ENCODE results near the gene UCK1. TPM values are rescaled to one million over a fixed set of nuclear protein-coding genes. Genes with fewer than 3 reads are reported as not detected.

Gene UCK1
- total RNA-seq, 3 donors from 2014 or later (not counting 1 experiment from before 2014, with no cell fraction given) = 29.9 to 35.2 (median 30.2) TPM

DNA sequence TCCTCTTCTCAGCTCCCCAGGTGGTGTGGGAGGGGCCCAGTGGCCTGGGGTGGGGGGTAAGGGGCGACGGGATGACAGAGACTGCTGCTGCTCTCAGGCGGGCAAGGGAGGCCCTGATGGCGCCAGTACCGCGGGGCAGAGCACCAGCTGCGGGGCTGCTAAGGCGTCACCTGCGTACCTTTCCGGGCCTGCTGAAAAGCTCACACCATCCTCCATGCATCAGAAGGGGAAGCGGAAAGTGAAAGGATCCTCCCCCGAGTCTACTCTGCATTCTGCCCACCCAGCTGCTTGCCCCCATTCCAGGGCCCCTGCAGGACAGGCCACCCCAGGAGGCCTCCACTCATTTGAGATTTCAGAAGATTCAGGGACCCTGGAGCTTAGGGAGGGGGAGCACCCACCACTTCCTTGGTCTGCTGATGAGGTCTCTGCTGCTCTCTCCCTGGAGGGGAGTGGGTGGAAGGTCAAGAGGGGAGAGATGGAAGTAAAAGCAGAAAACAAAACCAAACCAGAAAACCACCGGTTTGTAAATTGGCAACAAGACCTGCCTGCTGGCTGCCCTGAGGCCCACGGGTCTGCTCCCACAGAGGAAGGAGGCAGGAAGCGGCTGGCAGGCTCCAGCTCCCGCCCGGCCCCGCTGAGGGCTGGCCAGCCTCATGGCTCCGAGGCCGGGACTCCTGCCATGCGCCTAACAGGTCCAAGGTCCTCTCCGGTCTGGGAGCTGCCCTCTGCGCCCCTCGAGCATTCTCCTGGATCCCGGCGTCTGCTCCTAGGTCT lies 47.9 kb upstream of the UCK1 start:
- Mint-ChIP-seq H3K27ac (peak overlapping the region; percentile 79 to 83), H3K27me3 (ENCODE audit: low read depth in 2 of 2) (no peaks in the 10 kb centered on the region), H3K9me3 (no peaks in the 10 kb centered on the region), H3K4me3 (peak overlapping the region; percentile 31), H3K36me3 (no peaks in the 10 kb centered on the region), H3K4me1 (peaks cover 15 to 41% of the 10 kb centered on the region in 2 donors)
- H3K27ac ChIP-seq (ENCODE audit: low read length) = peak overlapping the region; percentile 53
- ATAC-seq (peak; percentile 63 to 85 (median 80)), DNase-seq (peak in 1 of 2 donors; percentile 77)
- peaks cover 74% of the 10 kb centered on the region for H3K36me3 ChIP-seq (ENCODE audit: control insufficient read depth, insufficient read depth, low read length)
- H3K27me3 ChIP-seq (ENCODE audit: control insufficient read depth, insufficient read depth, low read length) = no peaks in the 10 kb centered on the region
- TF ChIP-seq, protein P1, sequence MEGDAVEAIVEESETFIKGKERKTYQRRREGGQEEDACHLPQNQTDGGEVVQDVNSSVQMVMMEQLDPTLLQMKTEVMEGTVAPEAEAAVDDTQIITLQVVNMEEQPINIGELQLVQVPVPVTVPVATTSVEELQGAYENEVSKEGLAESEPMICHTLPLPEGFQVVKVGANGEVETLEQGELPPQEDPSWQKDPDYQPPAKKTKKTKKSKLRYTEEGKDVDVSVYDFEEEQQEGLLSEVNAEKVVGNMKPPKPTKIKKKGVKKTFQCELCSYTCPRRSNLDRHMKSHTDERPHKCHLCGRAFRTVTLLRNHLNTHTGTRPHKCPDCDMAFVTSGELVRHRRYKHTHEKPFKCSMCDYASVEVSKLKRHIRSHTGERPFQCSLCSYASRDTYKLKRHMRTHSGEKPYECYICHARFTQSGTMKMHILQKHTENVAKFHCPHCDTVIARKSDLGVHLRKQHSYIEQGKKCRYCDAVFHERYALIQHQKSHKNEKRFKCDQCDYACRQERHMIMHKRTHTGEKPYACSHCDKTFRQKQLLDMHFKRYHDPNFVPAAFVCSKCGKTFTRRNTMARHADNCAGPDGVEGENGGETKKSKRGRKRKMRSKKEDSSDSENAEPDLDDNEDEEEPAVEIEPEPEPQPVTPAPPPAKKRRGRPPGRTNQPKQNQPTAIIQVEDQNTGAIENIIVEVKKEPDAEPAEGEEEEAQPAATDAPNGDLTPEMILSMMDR (IDR thresholded peaks at IDR 0.05) = no peak
- peaks cover 38% of the 10 kb centered on the region for H3K4me1 ChIP-seq (ENCODE audit: control insufficient read depth, insufficient read depth, low read length)
- H3K4me3 ChIP-seq (ENCODE audit: low read length) = no peak overlapping the region
- H3K9me3 ChIP-seq (ENCODE audit: control insufficient read depth, insufficient read depth, low read length) = no peaks in the 10 kb centered on the region
- WGBS (ENCODE audit: insufficient coverage) = 21% methylated on average over 26 of the region's 26 CpGs
- intact Hi-C loops (cut with micrococcal nuclease) = no loop called here

DNA sequence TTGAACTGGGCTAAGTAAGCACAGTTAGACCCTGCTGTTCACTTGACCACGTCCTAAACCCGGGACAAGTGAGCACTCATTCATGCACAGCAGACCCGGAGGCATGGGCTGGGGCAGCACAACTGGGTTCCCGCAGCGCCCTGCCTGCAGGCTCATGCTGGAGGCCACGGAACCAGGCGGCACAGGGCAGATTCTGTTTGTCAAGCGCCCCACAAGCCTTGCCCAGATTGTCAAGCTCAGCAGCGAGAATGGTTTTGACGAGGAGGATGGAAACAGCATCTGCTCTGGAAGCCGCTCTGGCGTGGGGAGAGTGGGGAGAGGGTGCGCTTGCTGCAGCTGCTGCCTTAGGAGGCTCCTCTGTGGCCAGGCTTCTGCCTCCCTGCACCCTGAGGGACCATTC lies 47.0 kb upstream of the UCK1 start:
- Histone ChIP-seq H3K9me3 (ENCODE audit: control insufficient read depth, insufficient read depth, low read length) (no peaks in the 10 kb centered on the region), H3K27ac (ENCODE audit: low read length) (peak overlapping the region; percentile 53), H3K4me1 (ENCODE audit: control insufficient read depth, insufficient read depth, low read length) (peaks cover 29% of the 10 kb centered on the region), H3K27me3 (ENCODE audit: control insufficient read depth, insufficient read depth, low read length) (no peaks in the 10 kb centered on the region), H3K4me3 (ENCODE audit: low read length) (no peak overlapping the region), H3K36me3 (ENCODE audit: control insufficient read depth, insufficient read depth, low read length) (peaks cover 69% of the 10 kb centered on the region)
- intact Hi-C loops (cut with micrococcal nuclease) = no loop called here
- DNase-seq = no peak
- no peak overlapping the region for H3K4me3 Mint-ChIP-seq
- H3K9me3 Mint-ChIP-seq = no peaks in the 10 kb centered on the region
- 85% methylated on average over 13 of the region's 13 CpGs for WGBS (ENCODE audit: insufficient coverage)
- TF ChIP-seq, protein P1 (IDR thresholded peaks at IDR 0.05) = no peak
- peak overlapping the region; percentile 69 to 83 for H3K27ac Mint-ChIP-seq
- H3K36me3 Mint-ChIP-seq = no peaks in the 10 kb centered on the region
- no peaks in the 10 kb centered on the region for H3K27me3 Mint-ChIP-seq (ENCODE audit: low read depth in 2 of 2)
- no peak for ATAC-seq
- H3K4me1 Mint-ChIP-seq = peaks cover 10 to 32% of the 10 kb centered on the region in 2 donors

DNA sequence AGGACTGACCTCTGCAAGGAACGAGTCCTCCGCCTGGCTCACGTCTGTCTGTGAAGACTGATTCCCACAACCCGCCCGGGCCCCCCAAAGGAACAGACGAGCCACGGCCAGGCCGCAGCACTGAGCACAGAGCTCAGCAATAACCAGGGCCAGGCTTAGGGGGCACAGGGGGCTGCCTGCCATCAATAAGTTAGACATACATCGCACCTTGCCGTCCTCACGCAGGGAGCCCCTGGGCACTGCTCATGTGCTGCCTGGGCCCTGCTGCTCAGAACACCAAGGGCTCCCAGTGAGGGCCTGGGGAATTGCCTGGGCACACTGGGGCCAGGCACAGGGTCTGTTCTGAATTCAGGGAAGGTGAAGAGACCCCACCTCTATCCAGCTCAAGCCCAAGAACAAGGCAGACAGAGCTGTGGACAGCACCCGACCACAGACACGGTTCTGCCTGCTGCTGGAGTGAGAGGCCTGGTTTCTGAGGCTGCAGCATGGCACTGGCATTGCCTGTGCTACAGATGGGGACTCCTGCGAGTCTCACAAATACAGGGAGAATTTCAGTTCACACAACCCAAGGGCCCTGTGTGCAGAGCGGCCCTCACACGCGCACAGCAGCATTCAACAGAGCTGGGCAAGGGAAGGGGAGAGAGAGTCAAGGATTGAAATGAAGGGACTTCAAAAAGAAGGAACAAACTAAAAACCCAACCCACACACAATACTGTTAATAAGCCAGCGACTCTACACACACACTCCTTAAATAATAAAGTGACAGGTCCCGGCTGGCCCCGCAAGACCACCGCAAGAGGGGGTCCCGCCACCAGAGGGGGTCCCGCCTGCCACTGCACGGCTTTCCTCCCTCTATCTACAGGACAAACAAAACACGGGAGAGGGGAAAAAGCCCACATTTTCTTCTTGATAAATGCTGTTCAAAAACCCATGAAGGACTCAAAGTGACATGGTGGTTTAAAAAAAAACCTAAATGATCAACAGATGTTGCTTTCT lies 46.2 kb upstream of the UCK1 start:
- TF ChIP-seq, protein P1 (IDR thresholded peaks at IDR 0.05) = no peak
- Histone ChIP-seq H3K4me3 (ENCODE audit: low read length) (no peak overlapping the region), H3K27me3 (ENCODE audit: control insufficient read depth, insufficient read depth, low read length) (no peaks in the 10 kb centered on the region), H3K4me1 (ENCODE audit: control insufficient read depth, insufficient read depth, low read length) (peaks cover 22% of the 10 kb centered on the region), H3K9me3 (ENCODE audit: control insufficient read depth, insufficient read depth, low read length) (no peaks in the 10 kb centered on the region), H3K27ac (ENCODE audit: low read length) (peak overlapping the region; percentile 53), H3K36me3 (ENCODE audit: control insufficient read depth, insufficient read depth, low read length) (peaks cover 67% of the 10 kb centered on the region)
- WGBS (ENCODE audit: insufficient coverage) = 80% methylated on average over 24 of the region's 25 CpGs
- DNase-seq (no peak), ATAC-seq (no peak)
- Mint-ChIP-seq H3K27ac (peak overlapping the region; percentile 69 to 83), H3K4me1 (peaks cover 10 to 27% of the 10 kb centered on the region in 2 donors), H3K4me3 (no peak overlapping the region), H3K9me3 (no peaks in the 10 kb centered on the region), H3K27me3 (ENCODE audit: low read depth in 2 of 2) (no peaks in the 10 kb centered on the region), H3K36me3 (no peaks in the 10 kb centered on the region)
- intact Hi-C loops (cut with micrococcal nuclease) = no loop called here

All from natural killer cell (primary cell).